ENCODE data around the gene PSMD13.

GRCh38 chr11:285894-286220 lies 49.1 kb downstream of the PSMD13 start:
- TF ChIP-seq MXI1 (IDR thresholded peaks at IDR 0.05; ENCODE audit: borderline replicate concordance, low read depth, low read length), result no peak
- TF ChIP-seq, protein P1, sequence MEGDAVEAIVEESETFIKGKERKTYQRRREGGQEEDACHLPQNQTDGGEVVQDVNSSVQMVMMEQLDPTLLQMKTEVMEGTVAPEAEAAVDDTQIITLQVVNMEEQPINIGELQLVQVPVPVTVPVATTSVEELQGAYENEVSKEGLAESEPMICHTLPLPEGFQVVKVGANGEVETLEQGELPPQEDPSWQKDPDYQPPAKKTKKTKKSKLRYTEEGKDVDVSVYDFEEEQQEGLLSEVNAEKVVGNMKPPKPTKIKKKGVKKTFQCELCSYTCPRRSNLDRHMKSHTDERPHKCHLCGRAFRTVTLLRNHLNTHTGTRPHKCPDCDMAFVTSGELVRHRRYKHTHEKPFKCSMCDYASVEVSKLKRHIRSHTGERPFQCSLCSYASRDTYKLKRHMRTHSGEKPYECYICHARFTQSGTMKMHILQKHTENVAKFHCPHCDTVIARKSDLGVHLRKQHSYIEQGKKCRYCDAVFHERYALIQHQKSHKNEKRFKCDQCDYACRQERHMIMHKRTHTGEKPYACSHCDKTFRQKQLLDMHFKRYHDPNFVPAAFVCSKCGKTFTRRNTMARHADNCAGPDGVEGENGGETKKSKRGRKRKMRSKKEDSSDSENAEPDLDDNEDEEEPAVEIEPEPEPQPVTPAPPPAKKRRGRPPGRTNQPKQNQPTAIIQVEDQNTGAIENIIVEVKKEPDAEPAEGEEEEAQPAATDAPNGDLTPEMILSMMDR (conservative IDR thresholded peaks at IDR 0.05; ENCODE audit: low read depth, low read length), result no peak
- no peak for TF ChIP-seq SMC3 (IDR thresholded peaks at IDR 0.05; ENCODE audit: low read depth, low read length)
- no peak for TF ChIP-seq POLR2A (IDR thresholded peaks at IDR 0.05; ENCODE audit: low read depth, low read length)
- no peak for TF ChIP-seq RAD21 (IDR thresholded peaks at IDR 0.05; ENCODE audit: low read length)
